Measurements from ENCODE around the gene ASB2.

ASB2 gene

DNA sequence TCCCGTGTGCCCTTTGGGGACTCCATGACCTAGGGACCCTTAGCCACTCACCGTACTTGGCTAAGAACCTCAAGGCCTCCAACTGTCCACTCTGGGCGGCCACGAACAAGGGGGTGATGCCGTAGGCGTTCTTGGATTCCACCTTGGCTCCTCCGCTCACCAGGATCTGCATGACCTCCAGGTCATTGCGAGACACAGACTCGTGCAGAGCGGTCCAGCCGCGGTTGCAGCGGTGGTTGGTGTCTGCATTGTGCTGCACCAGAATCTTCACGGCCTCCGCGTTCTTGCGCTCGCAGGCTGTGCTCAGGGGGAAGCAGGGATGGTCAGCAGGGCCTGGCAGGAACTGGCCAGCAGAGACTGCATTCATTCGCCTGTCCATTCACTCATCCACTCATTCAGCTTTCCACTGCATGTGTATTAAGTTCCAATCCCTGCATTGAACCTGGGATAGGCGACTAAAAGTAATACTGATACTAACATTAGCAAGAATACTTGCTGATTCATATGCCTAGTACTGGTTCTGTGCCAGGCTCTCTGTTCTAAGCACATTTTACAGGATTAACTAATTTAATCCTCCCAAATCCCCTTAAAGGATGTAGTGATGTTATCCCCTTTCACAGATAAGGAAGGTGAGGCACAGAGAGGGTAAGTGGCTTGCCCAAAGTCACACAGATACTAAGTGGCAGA lies 25.3 kb downstream of the ASB2 start:
- no peak for DNase-seq (ENCODE audit: low read depth in 2 of 2)

GRCh38 chr14:93949511-93950075 lies 26.8 kb downstream of the ASB2 start:
- DNase-seq (ENCODE audit: low read depth in 2 of 2) = no peak

- DNase-seq (ENCODE audit: low read depth in 2 of 2) = no peak
Observed at GRCh38 chr14:93947282-93947681, 29.1 kb downstream of the ASB2 start.

- DNase-seq (ENCODE audit: low read depth in 2 of 2) = no peak
Observed at GRCh38 chr14:93946541-93947090, 29.8 kb downstream of the ASB2 start.

DNA sequence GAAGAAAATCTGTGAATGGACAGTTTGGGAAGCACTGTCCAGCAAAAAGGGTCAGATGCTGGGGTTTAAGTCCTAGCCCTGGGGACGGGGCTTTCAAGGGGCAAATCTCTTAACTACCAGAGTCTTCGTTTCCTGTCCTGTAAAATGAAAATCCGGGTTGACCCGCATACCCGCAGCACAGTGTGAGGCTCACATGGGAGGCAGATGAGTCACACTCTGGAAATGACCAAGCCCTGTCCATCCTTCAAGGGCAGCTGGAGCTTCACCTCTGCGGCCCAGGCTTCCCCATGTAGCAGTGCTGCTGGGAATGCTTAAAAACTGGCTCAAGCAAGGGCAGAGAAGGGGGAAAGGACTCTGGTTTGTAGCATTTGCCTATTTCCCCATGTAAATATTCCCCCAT lies 30.3 kb downstream of the ASB2 start:
- no peak for DNase-seq (ENCODE audit: low read depth in 2 of 2)

- no peak for DNase-seq (ENCODE audit: low read depth in 2 of 2)
Observed at GRCh38 chr14:93945070-93945399, 31.3 kb downstream of the ASB2 start.

DNA sequence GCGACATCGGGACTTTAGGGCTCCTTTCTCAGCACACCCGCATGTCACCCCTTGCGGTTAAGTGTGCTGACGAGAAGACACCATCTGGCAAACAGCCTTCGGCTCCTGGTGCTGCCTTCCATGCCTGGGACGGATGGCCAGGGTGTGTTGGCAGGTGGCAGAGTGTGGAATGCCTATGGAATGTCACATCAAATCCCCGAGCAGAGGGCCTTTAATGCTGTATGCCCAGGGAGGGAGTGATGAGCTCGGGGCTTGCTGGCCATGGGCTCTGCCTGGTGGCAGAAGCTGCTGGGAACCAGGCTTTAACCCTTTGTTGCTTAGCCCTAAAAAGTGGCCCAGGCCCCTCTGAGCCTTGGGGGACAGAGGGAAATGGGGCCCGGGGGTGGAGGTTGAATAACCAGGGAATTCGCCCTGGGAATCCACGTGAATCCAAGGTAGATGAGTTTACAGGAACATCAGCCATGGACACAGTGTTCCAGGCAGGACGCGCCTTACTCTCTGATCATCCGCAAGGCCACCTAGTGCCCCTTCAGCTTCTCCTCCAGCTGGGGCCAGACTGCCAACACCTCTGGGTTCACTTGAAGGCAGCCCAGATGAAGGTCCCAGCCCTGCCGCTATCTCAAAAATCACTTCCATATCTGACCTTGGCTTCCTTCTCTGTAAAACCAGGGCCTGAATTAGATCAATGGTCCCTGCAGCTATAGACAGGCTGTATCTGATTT lies 31.9 kb downstream of the ASB2 start:
- DNase-seq (ENCODE audit: low read depth in 2 of 2) = no peak

- DNase-seq (ENCODE audit: low read depth in 2 of 2) = no peak
Observed at GRCh38 chr14:93943930-93944329, 32.4 kb downstream of the ASB2 start.

- no peak for DNase-seq (ENCODE audit: low read depth in 2 of 2)
Observed at GRCh38 chr14:93943052-93943451, 33.3 kb downstream of the ASB2 start.

DNA sequence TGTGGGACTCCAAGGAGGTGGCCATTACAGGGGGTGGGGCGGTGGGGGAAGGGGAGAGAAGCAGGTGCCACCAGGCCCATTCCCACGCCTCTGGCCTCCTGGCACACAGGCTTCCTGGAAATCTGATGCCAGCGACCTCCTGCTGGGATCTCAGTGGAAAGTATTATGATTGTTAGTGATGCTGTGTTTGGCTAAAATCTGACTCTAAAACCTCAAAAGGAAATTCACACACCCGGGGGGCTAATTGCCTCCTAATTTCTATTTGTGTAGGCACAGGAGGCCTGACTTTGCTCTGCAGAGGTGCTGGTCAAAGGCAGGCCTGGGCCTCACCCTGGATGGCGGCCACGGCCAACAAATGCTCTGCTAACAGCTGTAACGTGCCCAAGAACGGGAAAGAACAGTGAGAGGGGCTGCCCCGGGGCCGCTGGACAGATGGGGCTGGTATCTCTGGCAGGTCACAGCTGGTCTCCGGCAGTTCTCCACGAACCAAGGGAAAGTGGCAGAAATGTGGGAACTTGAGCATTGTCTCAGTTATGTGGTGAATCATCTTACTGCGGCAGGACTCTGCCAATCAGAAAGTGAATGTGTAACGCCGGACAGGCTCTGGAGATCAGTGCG lies 35.0 kb downstream of the ASB2 start:
- DNase-seq (ENCODE audit: low read depth in 2 of 2) = no peak

GRCh38 chr14:93940437-93940836 lies 35.9 kb downstream of the ASB2 start:
- no peak for DNase-seq (ENCODE audit: low read depth in 2 of 2)

GRCh38 chr14:93939304-93940229 lies 36.8 kb downstream of the ASB2 start:
- peak; percentile 93 to 95 for DNase-seq (ENCODE audit: low read depth in 2 of 2)

GRCh38 chr14:93938751-93939303 lies 37.5 kb downstream of the ASB2 start:
- no peak for DNase-seq (ENCODE audit: low read depth in 2 of 2)

DNA sequence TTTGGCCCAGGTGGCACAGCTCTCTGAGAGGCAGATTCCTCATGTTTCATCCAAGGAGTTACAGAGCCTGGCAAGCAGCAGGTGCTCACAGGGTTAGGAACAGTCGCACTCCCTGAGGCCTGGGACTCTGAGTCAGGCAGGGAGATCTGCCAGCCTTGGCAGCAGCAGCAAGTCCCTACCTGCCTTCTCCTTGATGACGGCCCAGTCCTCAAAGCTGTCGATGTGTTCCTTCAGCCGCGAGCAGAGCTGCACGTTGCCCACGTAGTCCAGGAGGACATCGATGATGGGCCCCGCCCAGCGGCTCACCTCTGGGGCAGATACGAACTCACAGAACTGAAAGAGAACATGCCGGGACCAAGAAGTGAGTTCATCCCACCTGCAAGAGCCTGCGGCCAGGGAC lies 38.9 kb downstream of the ASB2 start:
- DNase-seq (ENCODE audit: low read depth in 2 of 2) = no peak

DNA sequence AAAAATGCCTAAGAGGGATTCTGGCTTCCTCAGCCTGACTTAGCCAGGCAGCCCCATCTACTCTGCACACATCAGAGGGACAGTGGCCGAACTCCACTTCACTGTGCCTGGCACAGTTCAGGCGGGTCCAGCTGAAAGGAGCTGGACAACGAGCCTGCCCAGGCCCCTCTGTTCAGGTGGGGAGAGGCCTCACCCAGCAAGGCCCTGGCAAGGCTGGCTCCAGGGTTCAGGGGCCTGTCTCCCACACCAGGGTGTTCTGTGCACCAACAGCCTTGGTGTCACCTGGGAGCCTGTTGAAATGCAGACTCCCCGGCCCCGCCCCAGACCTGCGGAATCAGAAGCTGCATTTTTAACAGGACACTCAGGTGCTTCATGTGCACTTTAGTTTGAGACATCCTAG lies 39.4 kb downstream of the ASB2 start:
- DNase-seq (ENCODE audit: low read depth in 2 of 2) = no peak

- no peak for DNase-seq (ENCODE audit: low read depth in 2 of 2)
Observed at GRCh38 chr14:93936245-93936644, 40.1 kb downstream of the ASB2 start.

DNA sequence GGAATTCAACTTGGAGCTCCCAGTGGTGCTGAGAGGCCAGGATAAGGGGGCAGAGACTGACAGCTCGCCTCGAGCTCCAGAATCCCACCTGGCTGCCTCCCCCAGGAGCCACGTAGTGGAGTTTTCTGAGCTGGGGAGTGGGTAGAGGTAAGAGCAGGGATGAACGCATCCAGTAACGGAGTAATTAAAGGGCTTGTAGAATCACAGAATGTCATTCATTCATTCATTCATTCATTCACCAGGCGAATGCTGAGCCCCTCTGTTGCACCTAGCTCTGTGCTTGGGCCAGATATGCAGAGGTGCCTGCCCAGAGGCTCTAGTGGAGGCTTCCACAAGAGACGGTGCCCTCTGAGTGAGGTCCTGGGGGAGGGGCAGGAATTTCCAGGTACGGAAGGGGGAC lies 41.2 kb downstream of the ASB2 start:
- no peak for DNase-seq (ENCODE audit: low read depth in 2 of 2)

DNA sequence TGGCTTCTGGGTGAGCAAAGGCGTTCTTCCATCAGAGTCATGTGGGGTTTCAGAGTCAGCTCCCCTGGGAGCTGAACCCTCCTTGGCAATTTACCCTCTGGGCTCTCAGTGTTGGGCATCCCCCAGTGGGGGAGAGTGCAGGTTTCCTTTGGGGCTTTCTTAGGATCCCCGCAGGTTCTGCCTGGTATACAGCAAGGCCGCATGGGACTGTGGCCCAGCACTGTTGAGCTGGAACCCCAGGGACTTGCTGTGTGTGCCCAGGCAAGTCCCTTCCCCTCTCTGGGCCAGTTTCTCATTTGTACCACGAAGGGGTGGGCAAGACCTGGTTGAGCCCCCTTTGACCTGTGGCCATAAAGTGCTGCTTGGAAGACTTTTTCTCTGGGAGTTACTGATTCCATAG lies 43.7 kb downstream of the ASB2 start:
- no peak for DNase-seq (ENCODE audit: low read depth in 2 of 2)

GRCh38 chr14:93930989-93931307 lies 45.4 kb downstream of the ASB2 start:
- no peak for DNase-seq (ENCODE audit: low read depth in 2 of 2)

GRCh38 chr14:93930296-93930988 lies 45.9 kb downstream of the ASB2 start:
- no peak for DNase-seq (ENCODE audit: low read depth in 2 of 2)

GRCh38 chr14:93929657-93930056 lies 46.7 kb downstream of the ASB2 start:
- DNase-seq (ENCODE audit: low read depth in 2 of 2) = no peak
